ENCODE measurements around the gene OVOL1.
"Not testable (repeated sequence)": the region's sequence is repeated elsewhere in the genome, so short reads cannot be mapped to it uniquely, and the experiment has no call there.

The OVOL1 gene

DNA sequence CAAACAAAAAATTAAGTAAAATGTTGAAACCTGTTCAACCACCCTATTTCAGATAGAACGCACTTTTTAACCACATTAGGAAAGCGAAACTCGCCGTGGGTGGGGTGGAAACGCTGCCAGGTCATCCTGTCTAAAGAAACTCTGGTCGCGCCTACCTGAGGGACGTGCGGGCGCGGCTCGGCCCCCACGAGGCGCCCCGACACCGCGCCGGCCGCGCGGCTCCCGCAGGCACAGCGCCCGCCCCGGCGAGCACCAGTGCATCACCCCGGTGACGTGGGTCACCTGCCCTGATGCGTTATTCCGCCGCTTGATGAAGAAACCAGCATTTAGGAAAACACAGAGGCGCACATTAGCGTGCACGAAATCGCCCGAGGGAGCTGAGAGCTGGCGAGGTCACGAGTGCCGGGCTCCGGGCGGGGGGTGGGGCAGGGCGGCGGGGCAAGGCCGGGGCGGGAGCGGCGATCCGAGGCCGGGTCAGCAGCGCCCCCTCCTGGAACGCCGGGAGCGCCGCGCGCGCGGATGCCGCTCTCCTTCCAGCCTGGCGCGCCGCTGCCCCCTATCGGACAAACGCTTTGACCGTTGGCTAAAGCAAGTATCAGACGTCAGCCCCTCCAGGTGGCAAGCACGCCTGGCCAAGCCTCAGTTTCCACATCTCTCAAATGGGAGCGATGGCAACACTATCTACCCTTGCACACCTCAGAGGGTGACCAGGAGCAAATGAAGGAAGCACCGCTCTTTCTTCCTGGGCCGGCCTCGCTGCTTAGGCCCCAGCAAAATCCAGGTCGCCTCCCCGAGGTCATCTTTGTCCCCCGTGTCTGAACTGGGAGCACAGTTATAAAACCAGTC is 31.2 kb downstream of the OVOL1 start:
- DNase-seq: peak; percentile 95

DNA sequence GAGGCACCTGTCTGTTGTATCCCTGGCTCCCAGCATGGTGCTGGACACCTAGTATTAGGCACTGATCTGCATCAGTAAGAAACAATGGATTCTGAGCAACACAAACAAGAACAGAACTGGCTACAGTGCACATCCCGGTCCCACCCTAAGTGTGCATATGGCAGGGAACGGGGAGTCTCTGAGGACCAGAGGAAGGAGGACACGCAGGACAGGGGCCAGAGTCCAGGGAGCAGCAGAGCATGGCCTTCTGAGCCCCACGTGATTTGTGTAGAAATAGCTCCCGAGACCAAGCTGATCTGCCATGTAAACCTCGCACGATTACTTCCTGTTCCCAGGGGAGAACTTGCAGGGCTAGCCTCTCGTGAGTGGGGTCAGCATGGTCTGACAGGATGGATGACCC is 34.2 kb downstream of the OVOL1 start:
- DNase-seq: no peak

DNA sequence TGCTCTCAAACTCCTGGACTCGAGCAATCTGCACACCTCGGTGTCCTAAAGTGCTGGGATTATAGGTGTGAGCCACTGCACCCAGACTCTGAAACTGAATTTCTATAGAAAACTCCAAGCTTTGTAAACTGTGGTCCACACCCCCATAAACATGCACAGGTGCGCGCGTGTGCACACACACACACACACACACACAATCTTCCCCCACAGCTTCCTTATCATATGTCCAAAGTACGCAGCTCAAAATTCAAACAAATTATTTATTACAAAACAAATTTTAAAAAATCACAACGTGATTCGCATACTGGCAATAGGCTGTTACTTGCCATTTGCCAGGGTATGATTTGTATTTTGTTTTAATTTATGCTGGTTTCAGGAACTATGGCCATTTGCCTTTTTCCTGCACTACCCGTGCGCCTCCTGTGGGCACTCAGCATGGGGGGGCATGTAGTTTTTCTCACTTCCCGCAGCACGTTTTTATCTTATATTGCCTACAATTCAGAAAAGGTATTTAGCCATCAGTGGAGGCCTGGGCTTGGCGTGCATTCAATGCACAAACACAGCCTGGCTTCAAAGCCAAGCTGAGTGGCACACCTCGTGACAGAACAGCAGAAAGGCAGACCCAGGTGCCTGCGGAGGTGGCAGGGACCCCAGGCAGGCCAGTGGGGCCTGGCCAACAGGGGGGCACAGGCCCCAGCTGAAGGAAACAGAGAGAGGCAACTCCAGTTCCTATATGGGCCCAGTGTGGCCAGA is 36.1 kb downstream of the OVOL1 start:
- no peak for DNase-seq

DNA sequence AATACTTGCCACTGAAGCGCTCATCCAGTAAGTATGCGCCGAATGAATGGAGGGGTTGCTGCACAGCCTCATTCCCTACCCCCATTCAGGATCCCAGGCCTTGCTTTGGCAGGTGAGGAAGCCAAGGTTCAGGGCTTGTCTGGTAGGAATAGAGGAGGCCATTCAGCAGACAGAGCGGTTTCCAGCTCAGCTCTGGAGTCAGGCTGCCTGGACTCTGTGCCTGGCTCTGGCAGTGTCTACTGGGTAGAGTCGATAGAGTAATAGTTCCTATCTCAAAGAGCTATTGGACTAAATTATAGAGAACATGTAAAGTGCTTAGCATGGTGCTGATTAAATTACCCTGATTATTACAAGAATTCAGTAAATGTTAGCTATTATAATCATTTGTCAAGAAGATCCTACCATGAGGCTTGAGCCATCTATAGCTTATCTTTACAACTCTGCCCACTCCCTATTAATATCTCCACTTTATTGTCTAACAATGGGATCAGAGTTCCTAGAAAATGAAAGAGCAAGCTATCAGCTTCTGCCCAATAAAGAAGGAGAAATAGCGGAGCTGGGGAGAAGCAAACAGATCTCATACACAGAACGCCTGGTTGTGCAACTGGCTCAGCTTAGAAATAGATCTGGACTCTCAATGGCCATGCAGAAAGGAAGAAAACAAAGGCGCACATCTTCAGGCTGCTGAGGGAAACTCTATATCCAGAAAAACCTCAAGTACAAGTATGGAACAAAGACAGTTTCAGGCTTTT is 40.3 kb downstream of the OVOL1 start:
- no peak for DNase-seq

DNA sequence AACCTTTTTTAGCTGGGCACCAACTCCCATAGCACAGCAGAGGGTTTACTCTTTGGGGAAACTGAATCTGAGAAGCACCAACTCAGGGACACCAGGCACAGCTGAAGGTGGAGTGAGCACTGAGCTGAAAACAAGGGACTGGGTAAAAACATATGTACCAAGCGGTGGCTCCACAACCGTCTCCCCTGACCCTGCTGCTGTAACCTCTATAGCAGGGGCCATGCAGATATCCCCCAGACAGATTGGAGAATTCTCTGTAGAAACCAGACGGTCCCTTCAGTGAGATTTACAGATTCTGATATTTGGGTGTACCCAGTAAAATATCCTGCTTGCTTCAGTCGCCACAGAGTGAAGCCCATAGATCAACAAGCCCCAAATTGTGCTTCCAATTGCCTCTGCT is 42.6 kb downstream of the OVOL1 start:
- no peak for DNase-seq

DNA sequence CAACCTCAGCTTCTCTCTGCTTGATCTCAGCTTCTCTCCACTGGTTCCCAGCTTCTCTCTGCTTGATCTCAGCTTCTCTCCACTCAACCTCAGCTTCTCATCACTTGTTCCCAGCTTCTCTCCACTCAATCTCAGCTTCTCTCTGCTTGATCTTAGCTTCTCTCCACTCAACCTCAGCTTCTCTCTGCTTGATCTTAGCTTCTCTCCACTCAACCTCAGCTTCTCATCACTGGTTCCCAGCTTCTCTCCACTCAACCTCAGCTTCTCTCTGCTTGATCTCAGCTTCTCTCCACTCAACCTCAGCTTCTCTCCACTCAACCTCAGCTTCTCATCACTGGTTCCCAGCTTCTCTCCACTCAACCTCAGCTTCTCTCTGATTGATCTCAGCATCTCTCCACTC is 45.4 kb downstream of the OVOL1 start:
- not testable (repeated sequence) for DNase-seq

DNA sequence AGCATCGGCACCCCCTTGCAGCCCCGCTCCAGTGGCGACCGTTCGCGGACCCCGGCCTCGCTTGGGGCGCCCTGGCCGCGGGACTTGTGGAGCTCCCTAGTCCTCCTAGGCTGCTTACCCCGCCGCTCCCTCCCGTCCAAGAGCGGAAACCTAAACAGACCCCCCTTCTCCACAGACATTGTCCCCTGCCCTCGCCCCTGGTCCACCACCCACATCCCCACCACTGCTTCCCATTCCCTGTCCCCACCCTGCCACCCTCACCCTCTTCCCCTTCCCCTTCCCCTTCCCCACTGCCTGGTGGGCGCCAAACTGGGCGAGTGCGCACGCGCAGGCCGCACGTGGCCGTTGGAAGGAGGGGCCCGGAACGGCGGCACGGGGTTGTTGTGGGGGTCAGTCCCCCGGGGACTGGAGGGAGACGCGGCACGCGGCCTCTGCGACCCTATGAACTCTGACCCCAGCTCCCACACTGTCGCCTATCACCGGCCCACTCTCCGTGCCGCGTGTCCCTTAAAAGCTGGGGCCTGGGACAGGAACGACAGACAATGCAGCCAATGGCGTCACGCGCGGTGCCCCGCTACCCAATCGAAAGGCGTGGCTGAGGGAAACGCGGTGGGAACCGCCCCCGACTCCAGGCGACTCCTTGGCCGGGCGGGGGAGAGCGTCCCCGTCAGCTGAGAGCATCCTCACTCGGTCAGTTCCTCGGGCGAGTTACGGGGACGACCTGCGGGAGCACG is 46.6 kb downstream of the OVOL1 start, which contains the start of gene SNX32:
TSS of gene SNX32 (plus strand) at position 667 of the 734 bp plus-strand sequence. CDS start 103 bp downstream, outside the sequence.
- DNase-seq: peak; percentile 95

DNA sequence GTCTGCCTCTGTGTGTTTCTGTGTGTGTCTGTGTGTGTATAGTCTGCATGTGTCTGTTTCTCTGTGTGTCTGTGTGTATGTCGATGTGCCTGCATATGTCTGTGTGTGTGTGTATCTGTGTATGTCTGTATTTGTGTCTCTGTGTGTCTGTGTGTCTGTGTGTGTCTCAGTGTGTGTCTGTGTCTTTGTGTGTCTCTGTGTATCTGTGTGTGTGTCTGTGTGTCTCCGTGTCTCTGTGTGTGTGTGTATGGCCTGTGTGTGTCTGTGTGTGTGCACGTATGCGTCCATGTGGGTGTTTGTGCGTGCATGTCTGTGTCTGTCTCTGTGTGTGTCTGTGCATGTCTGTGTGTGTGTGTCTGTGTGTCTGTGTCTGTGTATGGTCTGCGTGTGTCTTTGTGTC is 47.3 kb downstream of the OVOL1 start:
- no peak for DNase-seq

DNA sequence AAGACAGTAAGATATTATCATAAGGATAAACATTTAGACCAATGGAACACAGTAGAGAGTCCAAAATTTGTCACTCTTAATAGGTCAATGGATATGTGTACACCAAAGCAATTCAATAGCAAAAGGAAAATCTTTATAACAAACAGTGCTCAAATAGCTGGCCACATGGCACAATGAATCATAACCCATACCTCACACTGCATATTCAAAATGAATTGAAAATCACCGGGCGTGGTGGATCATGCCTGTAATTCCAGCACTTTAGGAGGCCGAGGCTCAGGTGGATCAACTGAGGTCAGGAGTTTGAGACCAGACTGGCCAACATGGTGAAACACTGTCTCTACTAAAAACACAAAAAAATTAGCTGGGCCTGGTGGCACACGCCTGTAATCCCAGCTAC is 55.3 kb downstream of the OVOL1 start:
- no peak for DNase-seq

DNA sequence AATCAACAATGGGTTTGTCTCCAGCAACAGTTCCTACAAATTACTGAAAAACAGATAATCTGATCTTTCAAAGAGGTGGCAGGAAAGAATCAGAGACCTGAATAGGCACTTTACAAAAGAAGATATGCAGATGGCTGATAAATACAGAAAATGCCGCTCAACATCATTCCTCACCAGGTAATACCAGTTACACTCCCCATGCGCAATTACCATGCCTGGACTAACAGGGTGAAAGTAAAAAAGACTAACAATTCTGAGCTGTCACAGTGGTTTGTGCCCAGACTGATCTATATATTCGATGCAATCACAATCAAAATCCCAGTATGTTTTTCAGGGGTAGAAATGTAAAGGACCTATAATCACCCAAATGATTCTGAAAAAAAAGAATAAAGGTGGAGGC is 56.9 kb downstream of the OVOL1 start:
- no peak for DNase-seq

DNA sequence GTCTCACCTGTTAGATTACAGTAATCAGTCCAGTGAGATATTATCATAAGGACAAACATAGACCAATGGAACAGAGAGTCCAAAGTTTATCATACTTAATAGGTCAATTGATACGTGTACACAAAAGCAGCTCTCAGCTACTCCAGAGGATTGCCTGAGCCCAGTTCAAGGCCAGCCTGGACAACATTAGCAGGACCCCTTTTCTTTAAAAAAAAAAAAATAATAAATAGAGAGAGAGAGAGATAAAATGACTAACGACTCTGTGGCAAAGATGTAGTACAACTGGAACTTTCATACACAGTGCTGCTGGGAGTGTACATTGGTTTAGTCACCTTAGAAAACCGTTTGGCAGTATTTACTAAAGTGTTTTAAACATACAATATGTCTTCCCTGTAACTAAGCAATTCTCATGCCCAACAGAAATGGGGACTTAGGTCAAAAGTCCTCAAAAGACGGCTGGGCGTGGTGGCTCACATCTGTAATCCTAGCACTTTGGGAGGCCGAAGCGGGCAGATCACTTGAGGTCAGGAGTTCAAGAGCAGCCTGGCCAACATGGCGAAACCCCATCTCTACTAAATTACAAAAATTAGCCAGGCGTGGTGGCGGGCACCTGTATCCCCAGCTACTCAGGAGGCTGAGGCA is 57.5 kb downstream of the OVOL1 start:
- no peak for DNase-seq

Data from activated CD8-positive, alpha-beta memory T cell treated with anti-CD3 and anti-CD28 coated beads, Interleukin-2, amount 50 U/mL, for 4 hours (primary cell).